K562 (cell line): Measurements from ENCODE around the gene ZNHIT1. TPM values are rescaled to one million over a fixed set of nuclear protein-coding genes. Genes with fewer than 3 reads are reported as not detected.
A peak's percentile ranks its signal among the peaks of the same experiment; 100 is the strongest.

ENCODE experiments used
- ATF7 ChIP-seq: fragments of 450-650 bp; IDR thresholded peaks from 2 replicates; pipeline ENCODE4 v1.7.1; 2014; ENCODE audit warnings: mild to moderate bottlenecking, moderate library complexity
- DPF2 ChIP-seq: fragments of 450-650 bp; IDR thresholded peaks from 2 replicates; pipeline ENCODE4 v1.6.1; 2016
- EP400 ChIP-seq: fragments of 450-650 bp; IDR thresholded peaks from 2 replicates; pipeline ENCODE4 v1.6.1; 2017; ENCODE audit warnings: antibody characterized with exemption, mild to moderate bottlenecking, moderate library complexity
- HLTF ChIP-seq: fragments of 450-650 bp; IDR thresholded peaks from 2 replicates; pipeline ENCODE4 v1.6.1; 2016
- KAT2B ChIP-seq: IDR thresholded peaks from one replicate; pipeline ENCODE4 v1.6.1; 2012; ENCODE audit warnings: low read depth, mild to moderate bottlenecking, control low read depth, inconsistent platforms, low read length, moderate library complexity
- MAX ChIP-seq: sonication (generic); formaldehyde crosslinking; IDR thresholded peaks from 2 replicates; pipeline ENCODE4 v1.9.0; 2022; ENCODE audit warnings: mild to moderate bottlenecking, missing genetic modification reagents
- MED1 ChIP-seq: sonication (generic); formaldehyde crosslinking; IDR thresholded peaks from 2 replicates; pipeline ENCODE4 v1.8.1; 2023; ENCODE audit warnings: missing genetic modification reagents, borderline replicate concordance
- MEIS2 ChIP-seq: fragments of 450-650 bp; IDR thresholded peaks from 2 replicates; pipeline ENCODE4 v1.6.1; 2014; ENCODE audit warnings: mild to moderate bottlenecking; ENCODE audit not compliant: partially characterized antibody
- POLR2B ChIP-seq: fragments of 450-650 bp; IDR thresholded peaks from 2 replicates; pipeline ENCODE4 v1.6.1; 2018; ENCODE audit warnings: low read depth; ENCODE audit not compliant: partially characterized antibody
- SPI1 ChIP-seq: IDR thresholded peaks from 2 replicates; pipeline ENCODE4 v1.6.1; 2011; ENCODE audit warnings: low read depth, low read length, control low read depth, borderline replicate concordance
- TARDBP ChIP-seq: fragments of 450-650 bp; IDR thresholded peaks from 2 replicates; pipeline ENCODE4 v1.6.1; 2016
- polyA plus RNA-seq, 8 experiments: library from polyadenylated mRNA; depleted of rRNA in 4 of 8; stranded (reverse) in 5 of 8; unstranded in 3 of 8; fragments of >200 nt; fragmentation: Nextera tagmentation in 2 of 8; fragmentation: Illumina TruSeq in 1 of 8; extraction: Ambion mirVana in 2 of 8; extraction: Trizol in 1 of 8; gene quantifications; 2 replicates each; pipeline versions ENCODE4 v1.2.1 to v1.2.3, GENCODE V29; 2011 to 2014; ENCODE audit warnings: inconsistent platforms in 1 of 8, missing spikeins in 1 of 8
- total RNA-seq, 7 experiments: library from RNA; depleted of rRNA in 6 of 7; stranded (reverse); fragments of >200 nt in 6 of 7; fragmentation: Illumina TruSeq in 2 of 7; extraction: Trizol in 2 of 7; gene quantifications; 2 replicates each; pipeline versions ENCODE4 v1.2.1 to v1.2.3, GENCODE V29; 2011 to 2021; ENCODE audit warnings: low replicate concordance in 1 of 7
- TF ChIP-seq, protein P1 (sequence below), 2 experiments: IDR thresholded peaks in 1 of 2; conservative IDR thresholded peaks in 1 of 2; 2 replicates each; pipeline ENCODE4 v1.6.1; 2016; ENCODE audit warnings: low read depth in 2 of 2, mild to moderate bottlenecking in 1 of 2, missing compliant biosample characterization in 1 of 2, missing genetic modification characterization in 1 of 2, moderate library complexity in 1 of 2
- TF ChIP-seq, protein P2 (sequence below): sonication (generic); formaldehyde crosslinking; IDR thresholded peaks from 2 replicates; pipeline ENCODE4 v1.9.0; 2022; ENCODE audit warnings: mild to moderate bottlenecking, missing genetic modification reagents
- TF ChIP-seq, protein P3 (sequence below): fragments of 450-650 bp; formaldehyde crosslinking; IDR thresholded peaks from 2 replicates; pipeline ENCODE4 v1.4.0; 2020; ENCODE audit warnings: mild to moderate bottlenecking, mixed read lengths
- TF ChIP-seq, protein P4 (sequence below): sonication (generic); formaldehyde crosslinking; IDR thresholded peaks from 2 replicates; pipeline ENCODE4 v1.8.1; 2023; ENCODE audit warnings: missing genetic modification reagents, mild to moderate bottlenecking, borderline replicate concordance
- TF ChIP-seq, protein P5 (sequence below): sonication (generic); formaldehyde crosslinking; IDR thresholded peaks from 2 replicates; pipeline ENCODE4 v1.8.1; 2023; ENCODE audit warnings: mild to moderate bottlenecking, missing genetic modification reagents

ZNHIT1 gene
- total and polyA plus RNA-seq, 9 of the 15 experiments (the other 6 are each of a cell fraction or from before 2014, with no cell fraction given) = 6.4 to 162 (median 70.1) TPM

- TF ChIP-seq, protein P1, sequence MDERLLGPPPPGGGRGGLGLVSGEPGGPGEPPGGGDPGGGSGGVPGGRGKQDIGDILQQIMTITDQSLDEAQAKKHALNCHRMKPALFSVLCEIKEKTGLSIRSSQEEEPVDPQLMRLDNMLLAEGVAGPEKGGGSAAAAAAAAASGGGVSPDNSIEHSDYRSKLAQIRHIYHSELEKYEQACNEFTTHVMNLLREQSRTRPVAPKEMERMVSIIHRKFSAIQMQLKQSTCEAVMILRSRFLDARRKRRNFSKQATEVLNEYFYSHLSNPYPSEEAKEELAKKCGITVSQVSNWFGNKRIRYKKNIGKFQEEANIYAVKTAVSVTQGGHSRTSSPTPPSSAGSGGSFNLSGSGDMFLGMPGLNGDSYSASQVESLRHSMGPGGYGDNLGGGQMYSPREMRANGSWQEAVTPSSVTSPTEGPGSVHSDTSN (CRISPR knock-in tag; IDR thresholded peaks at IDR 0.05; ENCODE audit: low read depth) = no peak
- TF ChIP-seq, protein P1 (tag; conservative IDR thresholded peaks at IDR 0.05; ENCODE audit: low read depth) = no peak
- TF ChIP-seq, protein P2, sequence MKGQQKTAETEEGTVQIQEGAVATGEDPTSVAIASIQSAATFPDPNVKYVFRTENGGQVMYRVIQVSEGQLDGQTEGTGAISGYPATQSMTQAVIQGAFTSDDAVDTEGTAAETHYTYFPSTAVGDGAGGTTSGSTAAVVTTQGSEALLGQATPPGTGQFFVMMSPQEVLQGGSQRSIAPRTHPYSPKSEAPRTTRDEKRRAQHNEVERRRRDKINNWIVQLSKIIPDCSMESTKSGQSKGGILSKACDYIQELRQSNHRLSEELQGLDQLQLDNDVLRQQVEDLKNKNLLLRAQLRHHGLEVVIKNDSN = peak; percentile 82
- TF ChIP-seq MAX (CRISPR knock-in tag) (no peak; the same call in 1 of the 2 replicates), MEIS2 (peak; percentile 65), EP400 (no peak), KAT2B (no peak), SPI1 (no peak; the same call in 1 of the 2 replicates), HLTF (no peak), ATF7 (peak; percentile 62; the same call in 1 of the 2 replicates), MED1 (no peak), POLR2B (peak; percentile 50), TARDBP (no peak), DPF2 (0 out of 2 replicates have a peak, but pooled peaks have one; percentile 12)
- TF ChIP-seq, protein P3, sequence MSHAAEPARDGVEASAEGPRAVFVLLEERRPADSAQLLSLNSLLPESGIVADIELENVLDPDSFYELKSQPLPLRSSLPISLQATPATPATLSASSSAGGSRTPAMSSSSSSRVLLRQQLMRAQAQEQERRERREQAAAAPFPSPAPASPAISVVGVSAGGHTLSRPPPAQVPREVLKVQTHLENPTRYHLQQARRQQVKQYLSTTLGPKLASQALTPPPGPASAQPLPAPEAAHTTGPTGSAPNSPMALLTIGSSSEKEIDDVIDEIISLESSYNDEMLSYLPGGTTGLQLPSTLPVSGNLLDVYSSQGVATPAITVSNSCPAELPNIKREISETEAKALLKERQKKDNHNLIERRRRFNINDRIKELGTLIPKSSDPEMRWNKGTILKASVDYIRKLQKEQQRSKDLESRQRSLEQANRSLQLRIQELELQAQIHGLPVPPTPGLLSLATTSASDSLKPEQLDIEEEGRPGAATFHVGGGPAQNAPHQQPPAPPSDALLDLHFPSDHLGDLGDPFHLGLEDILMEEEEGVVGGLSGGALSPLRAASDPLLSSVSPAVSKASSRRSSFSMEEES (CRISPR knock-in tag) = peak; percentile 61
- TF ChIP-seq, protein P4, sequence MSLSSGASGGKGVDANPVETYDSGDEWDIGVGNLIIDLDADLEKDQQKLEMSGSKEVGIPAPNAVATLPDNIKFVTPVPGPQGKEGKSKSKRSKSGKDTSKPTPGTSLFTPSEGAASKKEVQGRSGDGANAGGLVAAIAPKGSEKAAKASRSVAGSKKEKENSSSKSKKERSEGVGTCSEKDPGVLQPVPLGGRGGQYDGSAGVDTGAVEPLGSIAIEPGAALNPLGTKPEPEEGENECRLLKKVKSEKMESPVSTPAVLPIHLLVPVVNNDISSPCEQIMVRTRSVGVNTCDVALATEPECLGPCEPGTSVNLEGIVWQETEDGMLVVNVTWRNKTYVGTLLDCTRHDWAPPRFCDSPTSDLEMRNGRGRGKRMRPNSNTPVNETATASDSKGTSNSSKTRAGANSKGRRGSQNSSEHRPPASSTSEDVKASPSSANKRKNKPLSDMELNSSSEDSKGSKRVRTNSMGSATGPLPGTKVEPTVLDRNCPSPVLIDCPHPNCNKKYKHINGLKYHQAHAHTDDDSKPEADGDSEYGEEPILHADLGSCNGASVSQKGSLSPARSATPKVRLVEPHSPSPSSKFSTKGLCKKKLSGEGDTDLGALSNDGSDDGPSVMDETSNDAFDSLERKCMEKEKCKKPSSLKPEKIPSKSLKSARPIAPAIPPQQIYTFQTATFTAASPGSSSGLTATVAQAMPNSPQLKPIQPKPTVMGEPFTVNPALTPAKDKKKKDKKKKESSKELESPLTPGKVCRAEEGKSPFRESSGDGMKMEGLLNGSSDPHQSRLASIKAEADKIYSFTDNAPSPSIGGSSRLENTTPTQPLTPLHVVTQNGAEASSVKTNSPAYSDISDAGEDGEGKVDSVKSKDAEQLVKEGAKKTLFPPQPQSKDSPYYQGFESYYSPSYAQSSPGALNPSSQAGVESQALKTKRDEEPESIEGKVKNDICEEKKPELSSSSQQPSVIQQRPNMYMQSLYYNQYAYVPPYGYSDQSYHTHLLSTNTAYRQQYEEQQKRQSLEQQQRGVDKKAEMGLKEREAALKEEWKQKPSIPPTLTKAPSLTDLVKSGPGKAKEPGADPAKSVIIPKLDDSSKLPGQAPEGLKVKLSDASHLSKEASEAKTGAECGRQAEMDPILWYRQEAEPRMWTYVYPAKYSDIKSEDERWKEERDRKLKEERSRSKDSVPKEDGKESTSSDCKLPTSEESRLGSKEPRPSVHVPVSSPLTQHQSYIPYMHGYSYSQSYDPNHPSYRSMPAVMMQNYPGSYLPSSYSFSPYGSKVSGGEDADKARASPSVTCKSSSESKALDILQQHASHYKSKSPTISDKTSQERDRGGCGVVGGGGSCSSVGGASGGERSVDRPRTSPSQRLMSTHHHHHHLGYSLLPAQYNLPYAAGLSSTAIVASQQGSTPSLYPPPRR (CRISPR knock-in tag) = no peak
- TF ChIP-seq, protein P5, sequence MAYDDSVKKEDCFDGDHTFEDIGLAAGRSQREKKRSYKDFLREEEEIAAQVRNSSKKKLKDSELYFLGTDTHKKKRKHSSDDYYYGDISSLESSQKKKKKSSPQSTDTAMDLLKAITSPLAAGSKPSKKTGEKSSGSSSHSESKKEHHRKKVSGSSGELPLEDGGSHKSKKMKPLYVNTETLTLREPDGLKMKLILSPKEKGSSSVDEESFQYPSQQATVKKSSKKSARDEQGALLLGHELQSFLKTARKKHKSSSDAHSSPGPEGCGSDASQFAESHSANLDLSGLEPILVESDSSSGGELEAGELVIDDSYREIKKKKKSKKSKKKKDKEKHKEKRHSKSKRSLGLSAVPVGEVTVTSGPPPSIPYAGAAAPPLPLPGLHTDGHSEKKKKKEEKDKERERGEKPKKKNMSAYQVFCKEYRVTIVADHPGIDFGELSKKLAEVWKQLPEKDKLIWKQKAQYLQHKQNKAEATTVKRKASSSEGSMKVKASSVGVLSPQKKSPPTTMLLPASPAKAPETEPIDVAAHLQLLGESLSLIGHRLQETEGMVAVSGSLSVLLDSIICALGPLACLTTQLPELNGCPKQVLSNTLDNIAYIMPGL (CRISPR knock-in tag) = no peak
These were observed 27.2 kb downstream of the ZNHIT1 start (continued) for GRCh38 chr7:101245147-101245668.
